Body of pancreas (tissue), 4 donors: ENCODE measurements around the gene LARP4B.

Experiments used
- CTCF ChIP-seq, 7 experiments: fragments of 450-650 bp in 4 of 7; fragments of 200-600 bp in 3 of 7; sonication (generic) in 3 of 7; IDR thresholded peaks; one replicate each; pipeline ENCODE4 v1.5.1; 2016 to 2019; ENCODE audit warnings: antibody characterized with exemption in 7 of 7
- POLR2A ChIP-seq, 3 donors: fragments of 450-650 bp; IDR thresholded peaks; one replicate each; pipeline ENCODE4 v1.6.1; 2016; ENCODE audit warnings: antibody characterized with exemption in 3 of 3, mild to moderate bottlenecking in 2 of 3

- TF ChIP-seq CTCF (IDR thresholded peaks at IDR 0.05), result no peak
- TF ChIP-seq POLR2A (IDR thresholded peaks at IDR 0.05), result no peak
Measured at GRCh38 chr10:948347-948746, 16.8 kb upstream of the LARP4B start.
